Adrenal gland (tissue), 12 donors: ENCODE data around the gene BCL3. TPM values are rescaled to one million over a fixed set of nuclear protein-coding genes. Genes with fewer than 3 reads are reported as not detected.

Experiments
- DNase-seq, 7 donors: peaks; one replicate each; pipeline ENCODE4 v3.0.0-alpha.2; 2019 to 2020
- H3K27ac ChIP-seq, 5 donors: fragments of 200-600 bp; sonication (generic) in 4 of 5; 1 replicate in 3 of 5; 2 replicates in 2 of 5; pipeline versions ENCODE4 v1.5.1 to v1.8.0; 2016 to 2020; ENCODE audit warnings: mild to moderate bottlenecking in 1 of 5
- H3K27me3 ChIP-seq: fragments of 200-600 bp; 2 replicates; pipeline ENCODE4 v1.8.0; 2021
- H3K36me3 ChIP-seq, 2 donors: fragments of 200-600 bp; replicated peaks in 1 of 2; 1 replicate in 1 of 2; 2 replicates in 1 of 2; pipeline versions ENCODE4 v1.5.1 to v1.8.0; 2018 to 2022
- H3K4me1 ChIP-seq, 2 donors: fragments of 200-600 bp; replicated peaks in 1 of 2; 1 replicate in 1 of 2; 2 replicates in 1 of 2; pipeline versions ENCODE4 v1.5.1 to v1.8.0; 2018 to 2021
- H3K4me3 ChIP-seq, 4 donors: fragments of 200-600 bp; sonication (generic) in 3 of 4; one replicate each; pipeline ENCODE4 v1.5.1; 2016 to 2018
- H3K9me3 ChIP-seq, 3 donors: fragments of 200-600 bp; sonication (generic) in 1 of 3; replicated peaks in 1 of 3; 1 replicate in 2 of 3; 2 replicates in 1 of 3; pipeline versions ENCODE4 v1.5.1 to v1.8.0; 2016 to 2021
- CTCF ChIP-seq, 6 experiments: fragments of 450-650 bp in 4 of 6; fragments of 200-600 bp in 2 of 6; sonication (generic) in 1 of 6; IDR thresholded peaks; 1 replicate in 5 of 6; 2 replicates in 1 of 6; pipeline versions ENCODE4 v1.5.1 to v1.8.0; 2016 to 2021; ENCODE audit warnings: antibody characterized with exemption in 6 of 6, mild to moderate bottlenecking in 2 of 6, moderate library complexity in 1 of 6
- POLR2A ChIP-seq, 2 donors: fragments of 450-650 bp; IDR thresholded peaks; one replicate each; pipeline ENCODE4 v1.6.1; 2017; ENCODE audit warnings: antibody characterized with exemption in 2 of 2, mild to moderate bottlenecking in 2 of 2, moderate library complexity in 1 of 2
- WGBS, 4 donors: extraction: QIAGEN DNeasy Blood & Tissue Kit in 2 of 4; methylation state at CpG; one replicate each; pipeline versions ENCODE4 v1.1.5 to v1.1.7; 2013 to 2017; 5-methylcytosine and 5-hydroxymethylcytosine counted together
- intact Hi-C, 2 donors: fragments of 100-400 bp; cut with DNase I; formaldehyde crosslinking; loops; one replicate each; pipeline versions ENCODE4 v1.14.1 to v1.15.0; 2022 to 2023
- polyA plus RNA-seq, 3 donors: library from polyadenylated mRNA; stranded (reverse); fragments of 200-250 nt in 2 of 3; fragments of 350-450 nt in 1 of 3; fragmentation: Illumina TruSeq in 1 of 3; extraction: RNeasy Lipid Tissue Mini Kit (QIAGEN cat#74804) in 1 of 3; gene quantifications; one replicate each; pipeline ENCODE4 v1.2.3, GENCODE V29; 2013 to 2014
- total RNA-seq, 9 donors: library from RNA; depleted of rRNA in 4 of 9; stranded (reverse); fragments of >200 nt in 4 of 9; fragments of 120-200 nt in 1 of 9; fragmentation: NEBNext Ultra II Directional in 1 of 9; extraction: Animal tissue kit (Norgen Biotek cat#: 25700) in 1 of 9; gene quantifications; one replicate each; pipeline versions ENCODE4 v1.1.0 to v1.2.4, GENCODE V29; 2013 to 2023
- donor health status: healthy with polysubstance abuse.
- donor health status: Bipolar disorder and iron deficiency.
- donor health status: DM: yes; HTN: yes; CAD: no.
- donor health status: DM: no; HTN: no; CAD: no.
- donor health status: DM: no; HTN: no; CAD: no.
- donor health status: DM: yes; HTN: yes; CAD: no.

Gene BCL3
- total and polyA plus RNA-seq, 12 donors = 1.00 to 120 (median 46.7) TPM

GRCh38 chr19:44788971-44789370 is 40.5 kb downstream of the BCL3 start:
- WGBS, 4 donors = 85 to 97% (median 90%) methylated on average over 4 to 6 of the region's 6 CpGs
- H3K9me3 ChIP-seq = no peaks in the 10 kb centered on the region
- no peak for DNase-seq
- no peak overlapping the region for H3K4me3 ChIP-seq
- intact Hi-C loops = no loop called here
- H3K27ac ChIP-seq = no peak overlapping the region
- no peaks in the 10 kb centered on the region for H3K36me3 ChIP-seq
- no peak for TF ChIP-seq CTCF (IDR thresholded peaks at IDR 0.05)
- no peak for TF ChIP-seq POLR2A (IDR thresholded peaks at IDR 0.05)
- H3K27me3 ChIP-seq = no peaks in the 10 kb centered on the region
- peaks cover 0 to 4% of the 10 kb centered on the region in 2 donors for H3K4me1 ChIP-seq

- H3K27ac ChIP-seq = no peak overlapping the region
- DNase-seq = peak in 3 of 7 donors; percentile 43 to 52 (median 44)
- intact Hi-C loops = no loop called here
- no peaks in the 10 kb centered on the region for H3K27me3 ChIP-seq
- WGBS, 4 donors = 54 to 71% (median 56%) methylated on average over 11 to 13 of the region's 13 CpGs
- H3K36me3 ChIP-seq = no peaks in the 10 kb centered on the region
- H3K4me3 ChIP-seq = no peak overlapping the region
- H3K4me1 ChIP-seq = no peaks in the 10 kb centered on the region
- TF ChIP-seq CTCF (IDR thresholded peaks at IDR 0.05) (no peak), POLR2A (IDR thresholded peaks at IDR 0.05) (no peak)
- H3K9me3 ChIP-seq = no peaks in the 10 kb centered on the region
Observed at GRCh38 chr19:44789943-44790483, 41.5 kb downstream of the BCL3 start.

- intact Hi-C loops = no loop called here
- no peaks in the 10 kb centered on the region for H3K36me3 ChIP-seq
Observed at GRCh38 chr19:44792281-44792680, 43.8 kb downstream of the BCL3 start.

GRCh38 chr19:44794610-44795009 is 46.1 kb downstream of the BCL3 start:
- Histone ChIP-seq H3K27me3 (no peaks in the 10 kb centered on the region), H3K27ac (no peak overlapping the region), H3K9me3 (no peaks in the 10 kb centered on the region), H3K36me3 (no peaks in the 10 kb centered on the region), H3K4me3 (no peak overlapping the region), H3K4me1 (no peaks in the 10 kb centered on the region)
- no peak for TF ChIP-seq POLR2A (IDR thresholded peaks at IDR 0.05)
- TF ChIP-seq CTCF (IDR thresholded peaks at IDR 0.05) = no peak
- no peak for DNase-seq
- WGBS, 4 donors = 86 to 95% (median 91%) methylated on average over 4 of the region's 4 CpGs
- intact Hi-C loops = no loop called here

More at GRCh38 chr19:44792281-44792680, 43.8 kb downstream of the BCL3 start:
- H3K4me3 ChIP-seq = no peak overlapping the region
- no peak overlapping the region for H3K27ac ChIP-seq
- H3K27me3 ChIP-seq = no peaks in the 10 kb centered on the region
- H3K9me3 ChIP-seq = no peaks in the 10 kb centered on the region
- WGBS, 4 donors = 85 to 92% (median 90%) methylated on average over 4 to 9 of the region's 9 CpGs
- DNase-seq = no peak
- no peak for TF ChIP-seq CTCF (IDR thresholded peaks at IDR 0.05)
- TF ChIP-seq POLR2A (IDR thresholded peaks at IDR 0.05) = no peak
- no peaks in the 10 kb centered on the region for H3K4me1 ChIP-seq
